ENCODE results near the gene ALCAM.
"Not testable (repeated sequence)": the region's sequence is repeated elsewhere in the genome, so short reads cannot be mapped to it uniquely, and the experiment has no call there.

The ALCAM gene

GRCh38 chr3:105392598-105392997 lies 25.9 kb downstream of the ALCAM start:
- not testable (repeated sequence) for DNase-seq

GRCh38 chr3:105394177-105394576 lies 27.5 kb downstream of the ALCAM start:
- DNase-seq, result no peak

- no peak for DNase-seq
These were observed 31.3 kb downstream of the ALCAM start for GRCh38 chr3:105397974-105398373.

- DNase-seq, result no peak
These were observed 31.7 kb downstream of the ALCAM start for GRCh38 chr3:105398437-105398836.

GRCh38 chr3:105399062-105399461 lies 32.4 kb downstream of the ALCAM start:
- no peak for DNase-seq

- DNase-seq, result no peak
These were observed 32.9 kb downstream of the ALCAM start for GRCh38 chr3:105399611-105400010.

- DNase-seq, result no peak
These were observed 34.5 kb downstream of the ALCAM start for GRCh38 chr3:105401254-105401653.

- DNase-seq, result no peak
These were observed 35.0 kb downstream of the ALCAM start for GRCh38 chr3:105401691-105402149.

- no peak for DNase-seq
These were observed 35.6 kb downstream of the ALCAM start for GRCh38 chr3:105402287-105402801.

- DNase-seq, result not testable (repeated sequence)
These were observed 36.3 kb downstream of the ALCAM start for GRCh38 chr3:105403034-105403433.

- no peak for DNase-seq
These were observed 39.6 kb downstream of the ALCAM start for GRCh38 chr3:105406268-105406667.

GRCh38 chr3:105409364-105409763 lies 42.7 kb downstream of the ALCAM start:
- no peak for DNase-seq

GRCh38 chr3:105413343-105413887 lies 46.7 kb downstream of the ALCAM start:
- no peak for DNase-seq

GRCh38 chr3:105414841-105415240 lies 48.1 kb downstream of the ALCAM start:
- no peak for DNase-seq

- no peak for DNase-seq
These were observed 49.2 kb downstream of the ALCAM start for GRCh38 chr3:105415951-105416350.

- DNase-seq, result no peak
These were observed 51.0 kb downstream of the ALCAM start for GRCh38 chr3:105417525-105418289.

GRCh38 chr3:105422645-105423044 lies 55.9 kb downstream of the ALCAM start:
- DNase-seq, result no peak

- no peak for DNase-seq
These were observed 56.7 kb downstream of the ALCAM start for GRCh38 chr3:105423397-105423796.

- DNase-seq, result no peak
These were observed 57.9 kb downstream of the ALCAM start for GRCh38 chr3:105424412-105425152.

GRCh38 chr3:105425153-105425502 lies 58.4 kb downstream of the ALCAM start:
- DNase-seq, result no peak

GRCh38 chr3:105427332-105427731 lies 60.6 kb downstream of the ALCAM start:
- no peak for DNase-seq

- DNase-seq, result no peak
These were observed 62.5 kb downstream of the ALCAM start for GRCh38 chr3:105429034-105429762.

GRCh38 chr3:105430455-105430854 lies 63.7 kb downstream of the ALCAM start:
- DNase-seq, result no peak
